ENCODE measurements around the gene THSD7B.

GRCh38 chr2:137405496-137405895 lies 640.2 kb downstream of the THSD7B start:
- TF ChIP-seq POLR2A (IDR thresholded peaks at IDR 0.05; ENCODE audit: low read length): no peak
- TF ChIP-seq GATA1 (IDR thresholded peaks at IDR 0.05; ENCODE audit: low read depth, low read length): no peak

All from erythroblast (primary cell).